ENCODE measurements around the gene CTRB2. TPM values are rescaled to one million over a fixed set of nuclear protein-coding genes. Genes with fewer than 3 reads are reported as not detected.
"Not testable (repeated sequence)": the region's sequence is repeated elsewhere in the genome, so short reads cannot be mapped to it uniquely, and the experiment has no call there.

The CTRB2 gene
- total and polyA plus RNA-seq, 2 of the 8 experiments (the other 6 are each of a cell fraction or from before 2014, with no cell fraction given): not detected

DNA sequence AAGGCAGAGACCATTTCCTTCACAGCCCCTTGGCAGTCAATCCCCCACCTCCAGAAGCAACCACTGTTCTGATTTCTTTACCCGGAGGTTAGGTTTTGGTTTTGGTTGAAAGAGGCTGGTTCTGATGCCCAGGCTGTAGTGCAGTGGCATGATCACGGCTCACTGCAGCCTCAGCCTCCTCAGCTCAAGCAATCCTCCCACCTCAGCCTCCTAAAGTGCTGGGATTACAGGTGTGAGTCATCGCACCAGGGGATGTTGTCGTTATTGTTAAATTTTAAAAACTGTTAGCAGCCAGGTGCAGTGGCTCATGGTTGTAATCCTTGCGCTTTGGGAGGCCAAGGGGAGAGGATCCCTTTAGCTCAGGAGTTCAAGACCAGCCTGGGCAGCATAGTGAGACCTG lies 3.0 kb upstream of the CTRB2 start:
- CTCF ChIA-PET (ENCODE audit: partially characterized antibody): interaction anchor here (0.5 to 15.0 kb wide), 5 partner anchors 10 to 308 kb away, joined by 3 to 157 read pairs (median 10); no protein-coding TSS in a partner anchor
- Histone ChIP-seq H4K91ac (replicated peaks; ENCODE audit: insufficient read length, low read length) (no peak overlapping the region), H3K9ac (replicated peaks in 1 of 4; ENCODE audit: extremely low read depth in 1 of 4, low read depth in 3 of 4, low read length in 3 of 4) (no peak overlapping the region), H3K14ac (ENCODE audit: insufficient read length) (no peak overlapping the region), H3K27me3 (replicated peaks in 1 of 4; ENCODE audit: control insufficient read depth in 3 of 4, extremely low read depth in 1 of 4, insufficient read depth in 3 of 4, low read length in 3 of 4) (no peaks in the 10 kb centered on the region), H3K9me3 (ENCODE audit: insufficient read depth in 2 of 2, low read depth in 1 of 2, low read length in 1 of 2) (no peaks in the 10 kb centered on the region), H2BK5ac (ENCODE audit: low read depth, low read length) (no peak overlapping the region), H3K27ac (ENCODE audit: low read depth, low read length) (no peak overlapping the region), H3K4me1 (replicated peaks in 1 of 4; ENCODE audit: control insufficient read depth in 3 of 4, insufficient read depth in 4 of 4, low read length in 3 of 4) (no peaks in the 10 kb centered on the region; a peak in 1 of 7 replicates), H3K36me3 (ENCODE audit: control insufficient read depth in 2 of 4, insufficient read depth in 4 of 4, low read length in 3 of 4) (no peaks in the 10 kb centered on the region), H3K79me2 (ENCODE audit: control insufficient read depth in 1 of 2, insufficient read depth in 2 of 2, low read length in 2 of 2) (no peaks in the 10 kb centered on the region), H2BK12ac (ENCODE audit: low read depth, low read length) (no peak overlapping the region), H3K56ac (replicated peaks; ENCODE audit: insufficient read length, low read depth, low read length) (no peak overlapping the region), H3K4me2 (ENCODE audit: insufficient read depth in 1 of 2, low read depth in 2 of 2, low read length in 2 of 2) (no peak overlapping the region), H4K5ac (ENCODE audit: insufficient read length, low read depth, low read length) (no peak overlapping the region), H2BK15ac (ENCODE audit: low read length) (no peak overlapping the region), H3K23ac (ENCODE audit: insufficient read length) (no peak overlapping the region), H2AFZ (ENCODE audit: low read length) (no peak overlapping the region), H2BK120ac (replicated peaks; ENCODE audit: low read depth, low read length) (no peak overlapping the region), H3K79me1 (ENCODE audit: low read depth, low read length) (no peaks in the 10 kb centered on the region), H3K18ac (ENCODE audit: extremely low read depth, low read length) (no peak overlapping the region), H2BK20ac (ENCODE audit: low read length) (no peak overlapping the region), H3K4ac (replicated peaks; ENCODE audit: insufficient read length, low read depth, low read length) (no peak overlapping the region), H3K4me3 (ENCODE audit: extremely low read depth in 1 of 4, insufficient read depth in 2 of 4, low read depth in 3 of 4, low read length in 4 of 4) (no peak overlapping the region), H2AK5ac (ENCODE audit: low read depth, low read length) (no peak overlapping the region), H3K23me2 (ENCODE audit: low read depth, low read length) (no peaks in the 10 kb centered on the region), H4K8ac (ENCODE audit: extremely low read depth, insufficient read depth, low read length) (no peak overlapping the region), H4K20me1 (replicated peaks in 1 of 2; ENCODE audit: control insufficient read depth in 1 of 2, insufficient read depth in 2 of 2, low read length in 2 of 2) (no peaks in the 10 kb centered on the region)
- FAIRE-seq (no peak), DNase-seq (ENCODE audit: low read depth in 1 of 2, low spot score in 2 of 2) (no peak)
- POLR2A ChIA-PET (ENCODE audit: partially characterized antibody): interaction anchor here (1.4 to 7.1 kb wide), 2 partner anchors 16 to 54 kb away, joined by 3 to 115 read pairs; no protein-coding TSS in a partner anchor
- TF ChIP-seq TAF1 (IDR thresholded peaks at IDR 0.05; ENCODE audit: low read depth, low read length): no peak
- WGBS, 2 experiments (ENCODE audit: extremely low coverage in 1 of 2, insufficient coverage in 1 of 2, insufficient read length in 1 of 2, insufficient replicate concordance in 2 of 2, low coverage in 1 of 2, low lambda C conversion rate in 2 of 2, missing lambda C conversion rate in 1 of 2): 96% methylated on average over 5 of the region's 5 CpGs; no CpG with 5 or more reads in 1 of the 2 experiments

DNA sequence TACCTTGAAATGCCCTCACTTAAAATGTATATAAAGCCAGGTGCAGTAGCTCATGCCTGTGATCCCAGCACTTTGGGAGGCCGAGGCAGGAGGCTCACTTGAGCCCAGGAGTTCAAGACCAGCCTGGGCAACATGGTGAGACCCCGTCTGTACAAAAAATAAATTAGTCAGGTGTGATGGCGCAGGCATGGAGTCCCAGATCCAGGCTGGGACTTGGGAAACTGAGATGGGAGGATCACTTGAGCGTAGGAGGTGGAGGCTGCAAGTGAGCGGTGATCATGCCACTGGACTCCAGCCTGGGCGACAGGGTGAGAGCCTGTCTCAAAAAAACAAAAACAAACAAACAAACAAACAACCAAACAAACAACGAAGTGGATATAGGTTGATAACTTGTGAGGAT lies 2.6 kb upstream of the CTRB2 start:
- not testable (repeated sequence) for H3K9ac ChIP-seq (replicated peaks in 1 of 4; ENCODE audit: extremely low read depth in 1 of 4, low read depth in 3 of 4, low read length in 3 of 4); H3K36me3 ChIP-seq (ENCODE audit: control insufficient read depth in 2 of 4, insufficient read depth in 4 of 4, low read length in 3 of 4); H3K27ac ChIP-seq (ENCODE audit: low read depth, low read length); H3K14ac ChIP-seq (ENCODE audit: insufficient read length); H3K79me2 ChIP-seq (ENCODE audit: control insufficient read depth in 1 of 2, insufficient read depth in 2 of 2, low read length in 2 of 2); H3K79me1 ChIP-seq (ENCODE audit: low read depth, low read length); H4K91ac ChIP-seq (replicated peaks; ENCODE audit: insufficient read length, low read length); H2BK5ac ChIP-seq (ENCODE audit: low read depth, low read length); DNase-seq (ENCODE audit: low read depth in 1 of 2, low spot score in 2 of 2); H2BK12ac ChIP-seq (ENCODE audit: low read depth, low read length); H3K4ac ChIP-seq (replicated peaks; ENCODE audit: insufficient read length, low read depth, low read length); H3K4me2 ChIP-seq (ENCODE audit: insufficient read depth in 1 of 2, low read depth in 2 of 2, low read length in 2 of 2); H2BK120ac ChIP-seq (replicated peaks; ENCODE audit: low read depth, low read length); H3K18ac ChIP-seq (ENCODE audit: extremely low read depth, low read length); H2AFZ ChIP-seq (ENCODE audit: low read length); H3K4me1 ChIP-seq (replicated peaks in 1 of 4; ENCODE audit: control insufficient read depth in 3 of 4, insufficient read depth in 4 of 4, low read length in 3 of 4); H3K23ac ChIP-seq (ENCODE audit: insufficient read length); H4K8ac ChIP-seq (ENCODE audit: extremely low read depth, insufficient read depth, low read length); H4K5ac ChIP-seq (ENCODE audit: insufficient read length, low read depth, low read length); H2AK5ac ChIP-seq (ENCODE audit: low read depth, low read length); FAIRE-seq; H3K23me2 ChIP-seq (ENCODE audit: low read depth, low read length); H3K27me3 ChIP-seq (replicated peaks in 1 of 4; ENCODE audit: control insufficient read depth in 3 of 4, extremely low read depth in 1 of 4, insufficient read depth in 3 of 4, low read length in 3 of 4); H3K56ac ChIP-seq (replicated peaks; ENCODE audit: insufficient read length, low read depth, low read length); H3K4me3 ChIP-seq (ENCODE audit: extremely low read depth in 1 of 4, insufficient read depth in 2 of 4, low read depth in 3 of 4, low read length in 4 of 4); H2BK20ac ChIP-seq (ENCODE audit: low read length); H2BK15ac ChIP-seq (ENCODE audit: low read length); H4K20me1 ChIP-seq (replicated peaks in 1 of 2; ENCODE audit: control insufficient read depth in 1 of 2, insufficient read depth in 2 of 2, low read length in 2 of 2); H3K9me3 ChIP-seq (ENCODE audit: insufficient read depth in 2 of 2, low read depth in 1 of 2, low read length in 1 of 2)
- ChIA-PET POLR2A (ENCODE audit: partially characterized antibody) (interaction anchor here (0.7 to 7.1 kb wide), 4 partner anchors 17 to 73 kb away, joined by 3 to 115 read pairs (median 4); no protein-coding TSS in a partner anchor), CTCF (ENCODE audit: partially characterized antibody) (interaction anchor here (0.5 to 15.0 kb wide), 7 partner anchors 10 to 308 kb away, joined by 3 to 157 read pairs (median 5); no protein-coding TSS in a partner anchor)
- 89% methylated on average over 7 of the region's 7 CpGs; no CpG with 5 or more reads in 1 of the 2 experiments for WGBS, 2 experiments (ENCODE audit: extremely low coverage in 1 of 2, insufficient coverage in 1 of 2, insufficient read length in 1 of 2, insufficient replicate concordance in 2 of 2, low coverage in 1 of 2, low lambda C conversion rate in 2 of 2, missing lambda C conversion rate in 1 of 2)
